HG02840 (cell line): ENCODE results near the gene SCAI.
"Not testable (repeated sequence)": the region's sequence is repeated elsewhere in the genome, so short reads cannot be mapped to it uniquely, and the experiment has no call there.

Experiments
- ATAC-seq: cut with Tn5 transposase; IDR thresholded peaks from one replicate; pipeline ENCODE4 v1.9.1; 2021; ENCODE audit warnings: mild to moderate bottlenecking, moderate library complexity, moderate number of reproducible peaks; ENCODE audit not compliant: unreplicated experiment, low FRiP score

The SCAI gene

GRCh38 chr9:125108541-125108940 is 34.8 kb downstream of the SCAI start:
- ATAC-seq = not testable (repeated sequence)

DNA sequence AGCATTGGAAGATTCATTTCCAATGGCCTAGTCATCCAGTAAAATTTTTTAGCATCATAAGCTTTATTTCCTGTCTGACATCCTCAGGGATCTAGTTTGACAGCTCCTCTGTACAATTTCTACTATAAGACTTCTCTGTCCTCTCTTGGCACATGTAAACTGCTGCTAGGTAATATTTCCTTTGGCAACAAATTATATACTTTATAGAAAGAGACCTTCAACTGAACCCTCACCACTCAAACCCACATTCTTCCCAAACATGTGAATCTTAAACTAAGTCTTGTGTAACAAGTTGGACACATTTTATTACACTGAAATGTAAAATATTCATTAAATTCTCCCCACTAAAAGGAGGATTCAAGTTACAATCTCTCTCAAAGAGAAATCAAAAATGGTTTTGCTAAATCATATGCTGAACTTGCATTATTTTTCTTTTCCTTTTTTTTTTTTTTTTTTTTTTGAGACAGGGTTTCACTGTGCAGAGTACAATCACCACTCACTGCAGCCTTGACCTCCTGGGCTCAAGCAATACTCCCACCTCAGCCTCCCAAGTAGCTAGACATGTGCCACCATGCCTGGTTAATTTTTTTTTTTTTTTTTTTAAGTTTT is 36.9 kb downstream of the SCAI start:
- ATAC-seq = no peak

- no peak for ATAC-seq
These were observed 39.4 kb downstream of the SCAI start for GRCh38 chr9:125103770-125104460.

- no peak for ATAC-seq
These were observed 40.3 kb downstream of the SCAI start for GRCh38 chr9:125103021-125103420.

- ATAC-seq = no peak
These were observed 42.5 kb downstream of the SCAI start for GRCh38 chr9:125100822-125101221.

DNA sequence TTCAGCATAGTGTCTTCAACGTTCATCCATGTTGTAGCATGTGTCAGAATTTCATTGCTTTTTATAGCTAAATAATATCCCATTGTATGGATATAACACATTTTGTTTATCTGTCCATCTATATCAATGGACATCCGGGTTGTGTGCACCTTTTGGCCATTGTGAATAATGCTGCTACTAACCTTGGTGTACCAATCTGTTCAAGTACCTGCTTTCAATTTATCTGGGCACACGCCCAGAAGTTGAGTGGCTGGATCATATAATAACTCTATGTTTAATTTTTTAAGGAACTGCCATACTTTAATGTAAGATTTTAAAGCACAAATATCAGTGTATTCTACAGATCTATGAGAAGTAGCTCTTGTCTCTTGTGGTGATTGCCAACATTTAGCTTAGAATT is 43.5 kb downstream of the SCAI start:
- ATAC-seq = no peak

GRCh38 chr9:125095821-125096443 is 47.4 kb downstream of the SCAI start:
- ATAC-seq = no peak

DNA sequence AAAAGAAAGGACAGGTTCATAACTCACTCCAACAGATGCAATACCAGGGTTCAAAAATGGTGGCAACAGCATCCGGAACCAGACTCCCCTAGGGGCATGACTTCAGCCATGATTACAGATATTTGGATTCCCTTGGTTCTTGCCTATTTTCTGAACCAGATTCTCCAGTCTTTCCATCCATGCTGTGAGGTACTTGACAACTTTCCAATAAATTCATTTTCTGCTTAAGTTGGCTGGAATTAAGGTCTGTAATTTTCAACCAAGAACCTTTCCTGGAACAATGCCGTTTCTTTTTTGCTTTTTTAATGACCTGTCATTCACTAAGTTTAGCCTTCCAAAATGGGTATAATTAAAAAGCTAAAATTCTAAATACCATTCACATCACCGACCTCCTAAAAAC is 52.2 kb downstream of the SCAI start:
- no peak for ATAC-seq

- ATAC-seq = no peak
These were observed 54.0 kb downstream of the SCAI start for GRCh38 chr9:125089331-125089730.

DNA sequence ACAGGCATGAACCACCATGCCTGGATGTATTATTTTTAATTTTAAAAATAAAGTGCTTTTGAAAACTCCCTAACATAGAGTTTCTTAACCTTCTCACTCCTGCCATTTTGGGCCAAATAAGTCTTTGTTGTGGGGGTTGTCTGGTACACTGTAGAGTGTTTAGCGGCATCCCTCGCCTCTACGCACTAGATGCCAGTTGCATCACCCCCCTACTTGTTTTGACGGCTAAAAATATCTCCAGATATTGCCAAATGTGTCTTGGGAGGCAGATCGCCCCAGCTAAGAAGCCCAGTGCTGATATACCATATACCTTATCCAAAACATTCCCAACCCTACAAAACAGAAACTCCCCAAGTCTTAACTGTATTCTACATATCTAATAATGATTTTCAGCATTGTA is 54.6 kb downstream of the SCAI start:
- no peak for ATAC-seq

DNA sequence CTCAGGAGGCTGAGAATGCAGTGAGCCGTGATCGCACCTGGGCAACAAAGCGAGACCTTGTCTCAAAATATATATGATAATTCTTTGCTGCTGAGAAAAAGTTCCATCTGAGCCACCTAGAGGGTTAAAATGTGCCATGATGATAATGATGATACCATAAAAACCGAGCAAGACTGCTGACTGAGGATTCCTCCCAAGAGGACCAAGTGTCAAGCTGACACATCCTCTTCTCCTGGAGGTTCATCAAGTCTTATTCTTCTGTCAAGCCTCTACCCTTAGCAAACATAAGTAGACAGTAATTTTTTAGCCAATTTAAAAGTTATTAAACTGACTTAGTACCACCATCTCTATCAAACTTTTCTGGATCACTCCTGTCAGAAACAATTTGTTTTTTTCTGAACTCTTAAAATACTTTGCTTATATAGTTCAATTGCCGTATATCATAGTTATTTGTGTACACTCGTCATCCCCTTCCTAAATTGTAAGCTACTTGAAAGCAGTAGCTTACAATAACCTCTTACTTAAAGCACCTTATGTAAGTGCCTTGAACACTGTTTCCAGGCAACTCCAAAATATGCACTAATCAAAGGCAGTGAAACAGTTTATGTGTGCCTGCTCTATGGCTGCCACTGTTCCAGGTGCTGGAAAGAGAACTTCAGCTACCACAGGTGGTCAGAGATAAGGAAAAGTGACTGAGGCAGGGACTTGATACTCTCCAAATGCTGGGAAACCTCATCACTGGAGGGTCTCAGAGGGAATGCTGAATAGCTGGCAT is 57.4 kb downstream of the SCAI start:
- no peak for ATAC-seq

DNA sequence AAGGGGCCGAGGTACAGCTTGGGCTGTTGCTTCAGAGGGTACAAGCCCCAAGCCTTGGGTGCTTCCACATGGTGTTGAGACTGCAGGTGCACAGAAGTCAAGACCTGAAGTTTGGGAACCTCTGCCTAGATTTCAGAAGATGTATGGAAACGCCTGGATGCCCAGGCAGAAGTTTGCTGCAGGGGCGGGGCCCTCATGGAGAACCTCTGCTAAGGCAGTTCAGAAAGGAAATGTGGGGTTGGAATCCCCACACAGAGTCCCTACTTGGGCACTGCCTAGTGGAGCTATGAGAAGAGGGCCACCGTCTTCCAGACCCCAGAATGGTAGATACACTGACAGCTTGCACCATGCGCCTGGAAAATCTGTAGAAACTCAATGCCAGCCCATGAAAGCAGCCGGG is 61.1 kb downstream of the SCAI start:
- not testable (repeated sequence) for ATAC-seq

- not testable (repeated sequence) for ATAC-seq
These were observed 62.5 kb downstream of the SCAI start for GRCh38 chr9:125080797-125081196.

- ATAC-seq = no peak
These were observed 63.4 kb downstream of the SCAI start for GRCh38 chr9:125079931-125080330.

GRCh38 chr9:125075997-125076396 is 67.3 kb downstream of the SCAI start:
- no peak for ATAC-seq

DNA sequence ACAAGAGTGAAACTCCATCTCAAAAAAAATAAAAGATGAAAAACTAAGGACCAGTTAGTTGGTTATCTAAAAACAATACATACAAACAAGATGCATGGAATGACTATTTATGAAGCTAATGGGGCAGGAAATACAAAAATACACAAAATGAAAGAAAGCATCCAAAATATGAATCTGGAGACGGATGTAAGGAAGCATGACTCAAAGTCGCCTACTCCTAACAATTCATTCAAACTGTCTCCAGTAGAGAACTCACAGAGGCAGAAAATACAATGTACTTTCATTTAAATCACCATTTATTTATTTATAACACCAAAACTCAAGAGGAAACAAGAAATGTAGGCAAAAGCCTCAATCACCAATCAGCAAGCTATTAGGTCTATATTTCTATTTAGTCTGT is 68.4 kb downstream of the SCAI start:
- no peak for ATAC-seq

DNA sequence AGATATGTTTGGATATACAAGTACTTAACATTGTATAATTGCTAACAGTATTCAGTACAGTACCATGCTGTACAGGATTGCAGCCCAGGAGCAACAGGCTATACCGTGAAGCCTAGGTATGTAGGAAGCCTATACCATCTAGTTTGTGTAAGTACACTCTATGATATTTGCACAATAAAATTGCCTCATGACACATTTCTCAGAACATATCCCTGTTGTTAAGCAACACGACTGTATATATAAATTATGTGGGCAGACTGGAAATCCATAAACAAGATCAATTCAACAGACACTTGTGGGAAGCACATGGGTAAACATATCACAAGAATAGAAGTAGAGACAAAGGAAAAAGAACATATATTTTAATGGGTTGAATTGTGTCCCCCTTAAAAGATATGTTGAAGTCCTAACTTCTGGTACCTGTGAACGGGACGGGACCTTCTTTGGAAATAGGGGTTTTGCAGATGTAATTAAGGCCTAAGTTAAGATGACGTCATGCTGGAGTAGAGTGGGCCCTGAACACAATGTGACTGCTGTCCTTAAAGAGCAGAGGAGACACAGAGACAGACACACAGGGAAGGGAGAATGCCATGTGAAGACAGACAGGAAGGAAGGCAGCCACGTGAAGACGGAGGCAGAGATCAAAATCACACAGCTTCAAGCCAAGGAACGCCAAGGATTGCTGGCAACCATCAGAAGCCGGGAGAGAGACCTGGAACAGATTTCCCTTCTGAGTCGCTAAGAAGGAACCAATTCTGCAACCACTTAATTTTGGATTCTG is 76.3 kb downstream of the SCAI start:
- ATAC-seq = no peak

DNA sequence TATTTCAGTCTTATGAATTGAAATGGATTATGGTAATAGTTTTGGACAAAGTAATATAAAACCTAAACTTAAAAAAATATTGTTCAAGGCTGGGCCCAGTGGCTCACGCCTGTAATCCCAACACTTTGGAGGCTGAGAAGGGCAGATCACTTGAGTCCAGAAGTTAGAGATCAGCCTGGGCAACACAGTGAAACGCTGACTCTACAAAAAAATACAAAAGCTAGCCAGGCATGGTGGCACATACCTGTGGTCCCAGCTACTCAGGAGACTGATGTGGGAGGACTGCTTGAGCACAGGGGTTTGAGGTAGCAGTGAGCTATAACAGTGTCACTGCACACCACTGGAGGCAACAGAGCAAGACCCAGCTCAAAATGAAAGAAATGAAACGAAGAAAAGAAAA is 81.9 kb downstream of the SCAI start:
- ATAC-seq = no peak

DNA sequence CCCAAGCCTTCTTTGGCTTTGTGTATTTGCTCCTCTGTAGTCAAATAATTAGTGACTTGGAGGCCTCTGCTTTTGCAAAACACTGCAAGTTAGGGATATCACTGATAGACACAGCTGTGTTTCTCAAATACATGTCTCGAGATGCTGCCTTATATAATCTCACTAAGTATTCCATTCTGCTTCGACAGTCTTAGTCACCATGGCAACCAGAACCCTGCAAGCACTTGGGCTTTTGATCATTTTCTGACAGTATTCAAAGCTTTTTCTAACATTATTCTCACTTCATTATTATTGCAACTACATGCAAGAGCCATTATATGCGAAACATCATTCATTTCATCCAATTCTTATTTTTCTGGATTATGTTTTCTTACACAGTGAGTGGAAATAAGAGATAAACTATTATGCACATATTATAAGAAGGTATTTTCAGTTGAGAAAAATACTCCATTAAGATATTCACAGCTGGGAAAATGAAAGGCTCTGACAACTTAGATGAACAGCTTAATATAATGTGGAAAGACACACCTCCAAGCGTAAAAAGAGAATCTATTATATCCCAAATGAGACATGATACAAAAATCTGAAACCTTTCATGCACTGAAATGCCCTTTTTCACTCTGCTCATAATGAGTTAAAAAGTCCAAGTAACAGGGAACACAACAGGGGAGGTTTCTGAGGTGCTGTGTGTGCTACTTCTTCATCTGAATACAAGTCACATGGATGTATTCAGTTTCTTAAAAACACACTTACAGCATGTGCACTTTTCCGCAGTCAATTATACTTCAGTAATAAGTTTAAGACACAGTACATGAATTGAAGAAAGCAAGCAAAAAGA is 93.9 kb downstream of the SCAI start:
- ATAC-seq = no peak

DNA sequence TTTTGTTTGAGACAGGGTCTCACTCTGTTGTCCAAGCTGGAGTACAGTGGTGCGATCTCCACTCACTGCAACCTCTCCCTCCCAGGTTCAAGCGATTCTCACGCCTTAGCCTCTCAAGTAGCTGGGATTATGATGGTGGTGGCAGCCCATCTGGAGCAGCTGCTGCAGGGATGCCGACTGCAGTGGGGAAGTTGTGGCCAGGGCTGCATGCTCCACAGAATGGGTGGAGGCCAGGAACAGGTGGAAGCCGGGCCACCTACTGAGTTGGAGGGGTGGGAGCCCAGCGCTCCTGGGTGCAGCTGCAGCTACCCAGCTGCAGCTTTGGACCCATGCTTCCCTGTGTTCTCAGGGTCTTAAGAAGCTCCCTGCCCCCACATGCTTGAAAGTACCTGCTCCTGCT is 99.7 kb downstream of the SCAI start:
- ATAC-seq = no peak
